ENCODE data around the gene SIX4.
A peak's percentile ranks its signal among the peaks of the same experiment; 100 is the strongest.

The SIX4 gene

DNA sequence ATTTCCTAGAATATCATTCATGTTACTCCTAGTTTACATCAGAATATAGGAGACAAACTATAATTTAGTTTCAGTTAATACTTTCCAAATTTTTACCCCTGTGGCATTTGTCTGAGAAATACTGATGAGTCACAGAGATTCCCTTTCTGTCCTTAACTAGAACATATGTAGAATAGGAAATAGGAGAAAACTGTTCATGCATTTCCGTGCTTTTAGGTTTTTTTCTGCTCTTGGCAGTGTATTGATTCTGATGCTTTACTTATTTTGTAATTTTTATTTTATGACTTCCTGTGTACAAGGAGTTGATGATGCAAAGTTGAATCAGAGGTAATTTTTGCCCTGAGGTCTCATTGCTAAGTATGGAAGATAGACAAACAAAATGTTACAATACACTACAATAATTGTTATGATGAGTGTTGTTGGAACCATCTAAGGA is 33.4 kb upstream of the SIX4 start:
- H3K4me3 ChIP-seq (ENCODE audit: low read length): no peak overlapping the region
- DNase-seq (ENCODE audit: low read depth): peak; percentile 83
- TF ChIP-seq, protein P1, sequence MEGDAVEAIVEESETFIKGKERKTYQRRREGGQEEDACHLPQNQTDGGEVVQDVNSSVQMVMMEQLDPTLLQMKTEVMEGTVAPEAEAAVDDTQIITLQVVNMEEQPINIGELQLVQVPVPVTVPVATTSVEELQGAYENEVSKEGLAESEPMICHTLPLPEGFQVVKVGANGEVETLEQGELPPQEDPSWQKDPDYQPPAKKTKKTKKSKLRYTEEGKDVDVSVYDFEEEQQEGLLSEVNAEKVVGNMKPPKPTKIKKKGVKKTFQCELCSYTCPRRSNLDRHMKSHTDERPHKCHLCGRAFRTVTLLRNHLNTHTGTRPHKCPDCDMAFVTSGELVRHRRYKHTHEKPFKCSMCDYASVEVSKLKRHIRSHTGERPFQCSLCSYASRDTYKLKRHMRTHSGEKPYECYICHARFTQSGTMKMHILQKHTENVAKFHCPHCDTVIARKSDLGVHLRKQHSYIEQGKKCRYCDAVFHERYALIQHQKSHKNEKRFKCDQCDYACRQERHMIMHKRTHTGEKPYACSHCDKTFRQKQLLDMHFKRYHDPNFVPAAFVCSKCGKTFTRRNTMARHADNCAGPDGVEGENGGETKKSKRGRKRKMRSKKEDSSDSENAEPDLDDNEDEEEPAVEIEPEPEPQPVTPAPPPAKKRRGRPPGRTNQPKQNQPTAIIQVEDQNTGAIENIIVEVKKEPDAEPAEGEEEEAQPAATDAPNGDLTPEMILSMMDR (conservative IDR thresholded peaks at IDR 0.05; ENCODE audit: low read length): no peak

DNA sequence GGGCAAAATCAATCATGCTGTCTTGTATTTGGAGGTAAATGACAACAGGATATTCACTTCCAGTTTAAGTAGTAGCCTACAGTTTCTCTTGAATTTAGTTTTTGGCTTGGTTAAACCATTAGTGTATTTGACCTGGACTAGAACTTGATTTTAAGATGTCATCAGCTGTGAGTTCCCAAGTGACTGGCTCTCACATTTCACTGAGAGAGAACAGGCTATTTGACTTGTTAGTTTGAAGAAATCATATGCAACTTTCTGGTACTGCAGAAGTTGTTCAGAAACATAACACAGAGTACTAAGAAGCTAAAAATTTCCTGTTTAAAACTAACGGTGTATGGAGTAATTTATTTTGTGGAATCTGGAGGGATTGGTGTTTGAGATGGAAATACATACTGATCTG is 32.7 kb upstream of the SIX4 start:
- no peak overlapping the region for H3K4me3 ChIP-seq (ENCODE audit: low read length)
- TF ChIP-seq, protein P1 (conservative IDR thresholded peaks at IDR 0.05; ENCODE audit: low read length): no peak
- DNase-seq (ENCODE audit: low read depth): peak; percentile 27

DNA sequence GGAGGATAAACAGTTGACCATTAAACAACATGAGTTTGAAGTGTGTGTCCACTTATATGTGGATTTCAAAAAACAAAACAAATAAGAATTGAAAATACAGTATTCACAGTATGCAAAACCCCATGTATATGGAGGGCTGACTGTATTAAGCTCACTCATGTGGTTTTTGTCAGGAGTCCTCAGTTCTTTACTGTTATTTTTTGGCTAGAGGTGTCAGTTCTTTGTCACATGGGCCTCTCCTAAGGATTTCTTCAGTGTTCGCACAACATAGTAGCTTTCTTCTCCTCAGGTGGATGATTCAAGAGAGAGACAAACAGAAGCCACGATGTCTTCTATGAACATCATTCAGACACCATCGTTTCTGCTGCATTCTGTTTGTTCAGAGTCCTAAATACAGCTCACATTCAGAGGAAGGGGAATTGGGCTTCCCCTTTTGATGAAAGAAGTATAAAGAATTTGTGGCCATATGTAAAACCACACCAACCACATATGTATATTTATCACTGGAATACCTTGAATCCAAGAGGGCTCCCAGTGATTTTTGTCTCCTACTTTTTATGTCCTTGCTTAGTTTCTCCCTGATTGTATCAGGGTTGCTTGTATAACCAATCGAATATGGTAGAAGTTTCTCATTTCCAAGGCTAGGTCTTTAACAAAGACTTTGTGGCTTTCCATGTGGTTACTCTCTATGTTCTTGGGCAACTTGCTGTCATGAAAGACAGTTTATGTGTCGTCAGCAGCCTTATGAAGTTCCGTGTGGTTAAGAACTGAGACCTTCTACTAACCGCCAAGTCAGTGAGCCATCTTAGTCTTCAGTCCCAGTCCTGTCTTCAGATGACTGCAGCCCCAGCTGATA is 29.3 kb upstream of the SIX4 start:
- DNase-seq (ENCODE audit: low read depth): peak; percentile 61
- H3K4me3 ChIP-seq (ENCODE audit: low read length): no peak overlapping the region
- TF ChIP-seq, protein P1 (conservative IDR thresholded peaks at IDR 0.05; ENCODE audit: low read length): no peak

DNA sequence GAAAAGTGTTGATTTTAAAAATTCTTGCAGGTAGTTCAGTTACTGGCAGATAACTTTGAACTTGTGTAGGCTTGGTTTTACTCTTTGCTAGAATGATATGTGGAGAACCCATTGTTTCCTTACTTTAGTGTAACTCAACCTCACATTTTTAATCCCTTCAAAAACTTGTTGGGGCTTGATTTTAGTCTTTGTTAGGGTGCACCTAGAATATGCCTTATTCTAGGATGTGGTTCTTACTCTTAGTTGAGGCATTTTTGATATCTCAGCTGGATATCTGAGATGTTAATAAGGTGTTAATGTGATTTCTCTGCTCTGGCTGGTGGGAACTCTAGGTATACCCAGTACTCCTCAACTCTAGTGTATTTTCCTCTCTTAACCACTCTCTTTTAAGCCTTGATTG is 20.4 kb upstream of the SIX4 start:
- H3K4me3 ChIP-seq (ENCODE audit: low read length): no peak overlapping the region
- TF ChIP-seq, protein P1 (conservative IDR thresholded peaks at IDR 0.05; ENCODE audit: low read length): no peak
- no peak for DNase-seq (ENCODE audit: low read depth)

DNA sequence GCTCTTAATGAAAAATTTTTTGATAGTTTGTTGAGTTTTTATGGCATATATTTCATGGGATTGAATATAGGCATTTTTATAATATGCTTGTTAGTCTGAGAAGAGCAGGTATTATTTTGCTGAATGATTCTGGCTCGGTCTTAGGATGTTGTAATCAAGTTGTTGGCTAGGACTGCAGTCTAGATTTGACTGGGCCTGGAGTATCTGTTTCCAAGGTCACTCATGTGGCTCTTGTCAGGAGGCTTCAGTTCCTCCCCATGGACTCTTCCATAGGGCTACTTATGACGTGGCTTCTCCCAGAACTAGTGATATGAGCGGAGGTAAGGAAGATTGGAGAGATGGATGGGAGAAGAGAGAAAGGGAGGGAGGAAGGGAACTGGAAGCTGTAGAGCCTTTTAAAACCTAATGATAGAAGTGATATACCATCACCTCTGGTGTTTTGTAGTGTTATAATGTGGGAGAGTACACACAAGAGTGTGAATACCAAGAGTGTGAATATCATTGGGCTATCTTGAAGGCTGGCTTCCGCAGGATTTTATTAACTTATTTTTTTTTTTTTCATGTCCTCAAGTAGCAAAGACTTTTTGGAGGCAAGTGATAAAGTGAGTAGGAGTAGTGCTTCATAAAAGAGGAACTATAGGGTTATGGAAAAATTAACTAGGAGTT is 14.8 kb upstream of the SIX4 start:
- no peak overlapping the region for H3K4me3 ChIP-seq (ENCODE audit: low read length)
- TF ChIP-seq, protein P1 (conservative IDR thresholded peaks at IDR 0.05; ENCODE audit: low read length): no peak
- DNase-seq (ENCODE audit: low read depth): no peak

DNA sequence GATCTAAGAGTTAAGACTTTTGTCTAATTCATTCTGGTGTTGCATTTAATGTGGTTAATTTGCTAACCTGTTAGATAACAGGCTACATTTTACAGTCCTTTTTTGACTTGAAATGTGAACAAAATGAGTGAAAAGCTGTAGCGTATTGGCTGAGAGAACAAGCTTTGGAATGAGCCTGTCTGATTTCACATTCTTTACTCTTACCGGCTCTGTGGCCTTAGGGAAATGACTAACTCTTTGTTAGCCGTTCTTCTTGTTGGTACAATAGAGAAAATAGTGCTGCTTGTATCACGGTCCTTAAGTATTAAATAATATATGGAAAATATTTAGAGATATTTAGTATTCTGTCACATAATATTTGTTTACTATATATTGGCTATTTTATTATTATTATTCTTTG is 12.3 kb upstream of the SIX4 start:
- peak overlapping the region; percentile 70 for H3K4me3 ChIP-seq (ENCODE audit: low read length)
- peak; percentile 70 for DNase-seq (ENCODE audit: low read depth)
- TF ChIP-seq, protein P1 (conservative IDR thresholded peaks at IDR 0.05; ENCODE audit: low read length): no peak

DNA sequence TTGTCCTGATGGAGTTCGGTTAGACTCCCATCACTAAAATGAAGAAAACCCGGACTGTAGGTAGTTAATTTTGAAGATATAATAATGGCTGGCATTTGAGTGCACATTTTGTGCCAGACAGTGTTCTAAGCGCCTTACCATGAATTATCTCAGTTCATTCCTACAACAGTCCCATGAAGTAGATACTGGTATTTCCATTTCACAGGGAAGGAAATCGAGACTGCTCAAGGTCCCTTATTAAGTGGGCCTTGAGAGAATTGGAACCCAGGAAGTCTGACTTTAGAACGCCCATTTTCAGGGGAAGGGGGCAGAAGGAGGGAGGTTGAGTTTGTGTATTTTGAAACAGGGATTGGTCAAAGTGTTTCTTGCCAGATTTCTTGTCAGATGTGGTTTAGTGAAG is 11.3 kb upstream of the SIX4 start:
- TF ChIP-seq, protein P1 (conservative IDR thresholded peaks at IDR 0.05; ENCODE audit: low read length): no peak
- H3K4me3 ChIP-seq (ENCODE audit: low read length): peak overlapping the region; percentile 70
- DNase-seq (ENCODE audit: low read depth): no peak
